SK-N-SH treated with all-trans-retinoic acid at 6 μM for 48 hours (cell line): ENCODE data around the gene TRIP11.

Source experiments
- ATAC-seq: fragments of 200-7000 bp; cut with Tn5 transposase; 3 replicates; pipeline ENCODE4 v1.9.1; 2020; ENCODE audit warnings: mild to moderate bottlenecking, moderate library complexity
- ARNTL ChIP-seq: fragments of 450-650 bp; formaldehyde crosslinking; IDR thresholded peaks from 2 replicates; pipeline ENCODE4 v1.5.0; 2020; ENCODE audit warnings: low read depth, mild to moderate bottlenecking, moderate library complexity, borderline replicate concordance
- BACH2 ChIP-seq: fragments of 250-450 bp; sonication (Bioruptor Pico); IDR thresholded peaks from 2 replicates; pipeline ENCODE4 v1.9.0; 2021; ENCODE audit warnings: mild to moderate bottlenecking, borderline replicate concordance
- CSDC2 ChIP-seq: fragments of 250-450 bp; sonication (Bioruptor Pico); IDR thresholded peaks from 2 replicates; pipeline ENCODE4 v1.5.0; 2020; ENCODE audit warnings: mild to moderate bottlenecking, moderate library complexity
- ESRRG ChIP-seq: fragments of 250-450 bp; sonication (Bioruptor Pico); IDR thresholded peaks from 2 replicates; pipeline ENCODE4 v1.6.1; 2021; ENCODE audit warnings: mild to moderate bottlenecking
- GLIS3 ChIP-seq: fragments of 250-450 bp; sonication (Bioruptor Pico); IDR thresholded peaks from 2 replicates; pipeline ENCODE4 v1.5.0; 2020; ENCODE audit warnings: mild to moderate bottlenecking, moderate library complexity
- ISL1 ChIP-seq: fragments of 250-450 bp; sonication (Bioruptor Pico); IDR thresholded peaks from 2 replicates; pipeline ENCODE4 v2.1.2; 2022; ENCODE audit warnings: mild to moderate bottlenecking, moderate library complexity
- POU6F1 ChIP-seq: fragments of 250-450 bp; sonication (Bioruptor Pico); IDR thresholded peaks from 2 replicates; pipeline ENCODE4 v1.8.0; 2021; ENCODE audit warnings: low read depth, mild to moderate bottlenecking, moderate library complexity, borderline replicate concordance
- RARB ChIP-seq: fragments of 250-450 bp; sonication (Bioruptor Pico); IDR thresholded peaks from 2 replicates; pipeline ENCODE4 v1.8.0; 2021; ENCODE audit warnings: mild to moderate bottlenecking, moderate library complexity
- TCF4 ChIP-seq: fragments of 250-450 bp; sonication (Bioruptor Pico); IDR thresholded peaks from 2 replicates; pipeline ENCODE4 v1.8.0; 2021; ENCODE audit warnings: mild to moderate bottlenecking, moderate library complexity, borderline replicate concordance
- TOX ChIP-seq: fragments of 250-450 bp; sonication (Bioruptor Pico); IDR thresholded peaks from 2 replicates; pipeline ENCODE4 v1.8.0; 2021; ENCODE audit warnings: mild to moderate bottlenecking, moderate library complexity, borderline replicate concordance
- TSHZ2 ChIP-seq: fragments of 250-450 bp; sonication (Bioruptor Pico); IDR thresholded peaks from 2 replicates; pipeline ENCODE4 v1.5.0; 2020; ENCODE audit warnings: mild to moderate bottlenecking, moderate library complexity
- ZFP3 ChIP-seq: fragments of 250-450 bp; sonication (Bioruptor Pico); IDR thresholded peaks from 2 replicates; pipeline ENCODE4 v1.5.0; 2020; ENCODE audit warnings: mild to moderate bottlenecking, moderate library complexity
- ZFP30 ChIP-seq: fragments of 450-650 bp; formaldehyde crosslinking; IDR thresholded peaks from 2 replicates; pipeline ENCODE4 v1.5.0; 2022; ENCODE audit warnings: mild to moderate bottlenecking, moderate library complexity
- ZNF565 ChIP-seq: fragments of 450-650 bp; formaldehyde crosslinking; conservative IDR thresholded peaks from 2 replicates; pipeline ENCODE4 v1.5.0; 2020; ENCODE audit warnings: low read depth, mild to moderate bottlenecking, moderate library complexity
- ZNF70 ChIP-seq: fragments of 450-650 bp; formaldehyde crosslinking; IDR thresholded peaks from 2 replicates; pipeline ENCODE4 v1.5.0; 2020; ENCODE audit warnings: mild to moderate bottlenecking, moderate library complexity
- ZNF8 ChIP-seq: fragments of 450-650 bp; formaldehyde crosslinking; IDR thresholded peaks from 2 replicates; pipeline ENCODE4 v1.5.0; 2020; ENCODE audit warnings: mild to moderate bottlenecking, moderate library complexity
- TF ChIP-seq, protein P1 (sequence below): fragments of 250-450 bp; sonication (Bioruptor Pico); IDR thresholded peaks from 2 replicates; pipeline ENCODE4 v1.5.1; 2020; ENCODE audit warnings: low read depth, mild to moderate bottlenecking, moderate library complexity
- TF ChIP-seq, protein P2 (sequence below): fragments of 250-450 bp; sonication (Bioruptor Pico); IDR thresholded peaks from 2 replicates; pipeline ENCODE4 v1.5.1; 2021; ENCODE audit warnings: mild to moderate bottlenecking, moderate library complexity
- TF ChIP-seq, protein P3 (sequence below): fragments of 250-450 bp; sonication (Bioruptor Pico); IDR thresholded peaks from 2 replicates; pipeline ENCODE4 v1.8.0; 2020; ENCODE audit warnings: mild to moderate bottlenecking, moderate library complexity, borderline replicate concordance

The TRIP11 gene

GRCh38 chr14:91963465-91963864 lies 76.4 kb downstream of the TRIP11 start:
- TF ChIP-seq CSDC2 (CRISPR knock-in tag) (no peak), TCF4 (CRISPR knock-in tag) (no peak), ZFP30 (CRISPR knock-in tag) (no peak), ARNTL (CRISPR knock-in tag) (no peak), ZFP3 (CRISPR knock-in tag) (no peak), POU6F1 (CRISPR knock-in tag) (no peak), ESRRG (CRISPR knock-in tag) (no peak), ZNF565 (no peak), TOX (CRISPR knock-in tag) (no peak), ISL1 (no peak), BACH2 (CRISPR knock-in tag) (no peak), ZNF8 (CRISPR knock-in tag) (no peak), RARB (no peak), TSHZ2 (CRISPR knock-in tag) (no peak), GLIS3 (CRISPR knock-in tag) (no peak)
- TF ChIP-seq, protein P1, sequence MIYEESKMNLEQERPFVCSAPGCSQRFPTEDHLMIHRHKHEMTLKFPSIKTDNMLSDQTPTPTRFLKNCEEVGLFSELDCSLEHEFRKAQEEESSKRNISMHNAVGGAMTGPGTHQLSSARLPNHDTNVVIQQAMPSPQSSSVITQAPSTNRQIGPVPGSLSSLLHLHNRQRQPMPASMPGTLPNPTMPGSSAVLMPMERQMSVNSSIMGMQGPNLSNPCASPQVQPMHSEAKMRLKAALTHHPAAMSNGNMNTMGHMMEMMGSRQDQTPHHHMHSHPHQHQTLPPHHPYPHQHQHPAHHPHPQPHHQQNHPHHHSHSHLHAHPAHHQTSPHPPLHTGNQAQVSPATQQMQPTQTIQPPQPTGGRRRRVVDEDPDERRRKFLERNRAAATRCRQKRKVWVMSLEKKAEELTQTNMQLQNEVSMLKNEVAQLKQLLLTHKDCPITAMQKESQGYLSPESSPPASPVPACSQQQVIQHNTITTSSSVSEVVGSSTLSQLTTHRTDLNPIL (CRISPR knock-in tag) = no peak
- TF ChIP-seq, protein P2, sequence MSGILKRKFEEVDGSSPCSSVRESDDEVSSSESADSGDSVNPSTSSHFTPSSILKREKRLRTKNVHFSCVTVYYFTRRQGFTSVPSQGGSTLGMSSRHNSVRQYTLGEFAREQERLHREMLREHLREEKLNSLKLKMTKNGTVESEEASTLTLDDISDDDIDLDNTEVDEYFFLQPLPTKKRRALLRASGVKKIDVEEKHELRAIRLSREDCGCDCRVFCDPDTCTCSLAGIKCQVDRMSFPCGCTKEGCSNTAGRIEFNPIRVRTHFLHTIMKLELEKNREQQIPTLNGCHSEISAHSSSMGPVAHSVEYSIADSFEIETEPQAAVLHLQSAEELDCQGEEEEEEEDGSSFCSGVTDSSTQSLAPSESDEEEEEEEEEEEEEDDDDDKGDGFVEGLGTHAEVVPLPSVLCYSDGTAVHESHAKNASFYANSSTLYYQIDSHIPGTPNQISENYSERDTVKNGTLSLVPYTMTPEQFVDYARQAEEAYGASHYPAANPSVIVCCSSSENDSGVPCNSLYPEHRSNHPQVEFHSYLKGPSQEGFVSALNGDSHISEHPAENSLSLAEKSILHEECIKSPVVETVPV = no peak
- TF ChIP-seq, protein P3, sequence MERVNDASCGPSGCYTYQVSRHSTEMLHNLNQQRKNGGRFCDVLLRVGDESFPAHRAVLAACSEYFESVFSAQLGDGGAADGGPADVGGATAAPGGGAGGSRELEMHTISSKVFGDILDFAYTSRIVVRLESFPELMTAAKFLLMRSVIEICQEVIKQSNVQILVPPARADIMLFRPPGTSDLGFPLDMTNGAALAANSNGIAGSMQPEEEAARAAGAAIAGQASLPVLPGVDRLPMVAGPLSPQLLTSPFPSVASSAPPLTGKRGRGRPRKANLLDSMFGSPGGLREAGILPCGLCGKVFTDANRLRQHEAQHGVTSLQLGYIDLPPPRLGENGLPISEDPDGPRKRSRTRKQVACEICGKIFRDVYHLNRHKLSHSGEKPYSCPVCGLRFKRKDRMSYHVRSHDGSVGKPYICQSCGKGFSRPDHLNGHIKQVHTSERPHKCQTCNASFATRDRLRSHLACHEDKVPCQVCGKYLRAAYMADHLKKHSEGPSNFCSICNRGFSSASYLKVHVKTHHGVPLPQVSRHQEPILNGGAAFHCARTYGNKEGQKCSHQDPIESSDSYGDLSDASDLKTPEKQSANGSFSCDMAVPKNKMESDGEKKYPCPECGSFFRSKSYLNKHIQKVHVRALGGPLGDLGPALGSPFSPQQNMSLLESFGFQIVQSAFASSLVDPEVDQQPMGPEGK (CRISPR knock-in tag) = no peak
- ATAC-seq = no peak

DNA sequence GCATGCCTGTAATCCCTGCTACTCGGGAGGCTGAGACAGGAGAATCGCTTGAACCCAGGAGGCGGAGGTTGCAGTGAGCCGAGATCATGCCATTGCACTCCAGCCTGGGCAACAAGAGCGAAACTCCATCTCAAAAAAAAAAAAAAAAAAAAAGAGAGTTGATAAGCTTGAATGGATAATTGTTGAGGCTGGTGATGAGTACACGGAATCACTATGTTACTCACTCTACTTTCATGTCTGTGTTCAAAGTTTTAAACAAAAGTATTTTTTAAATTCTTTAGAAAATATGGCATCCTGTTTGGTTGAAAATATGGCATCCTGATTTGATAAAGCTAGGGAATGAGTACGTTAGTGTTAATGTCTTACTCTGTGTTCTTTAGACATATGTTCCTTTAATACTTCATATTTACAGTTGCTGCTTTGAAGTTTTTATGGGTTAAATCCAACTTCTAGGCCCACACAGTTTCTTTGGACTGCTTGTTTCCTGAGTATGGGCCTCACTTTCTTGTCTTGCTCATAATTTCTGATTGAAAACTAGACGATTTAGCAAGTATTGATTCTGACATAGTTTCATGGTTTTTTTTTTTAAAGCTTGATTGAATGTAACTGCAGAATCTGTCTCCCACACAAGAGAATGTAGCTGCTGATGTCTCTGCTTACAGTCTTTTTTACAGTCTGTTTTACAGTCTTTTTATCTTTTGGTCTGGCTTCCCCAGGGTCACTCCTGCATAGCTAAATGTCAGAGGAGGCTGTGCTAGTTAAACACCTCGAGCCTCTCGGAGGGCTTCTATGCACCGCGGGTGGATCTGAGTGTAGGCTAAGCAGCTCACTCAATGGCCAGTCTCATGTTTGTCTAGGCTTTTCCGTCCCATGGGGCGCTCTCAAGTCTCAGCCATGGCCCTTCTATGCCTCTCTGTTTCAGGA lies 78.3 kb downstream of the TRIP11 start:
- ATAC-seq = peak; percentile 28; the same call in 2 of the 3 replicates
- no peak for TF ChIP-seq ZNF70
- TF ChIP-seq, protein P3 (CRISPR knock-in tag) = no peak
- no peak for TF ChIP-seq ZFP30 (CRISPR knock-in tag)
- TF ChIP-seq, protein P1 (CRISPR knock-in tag) = no peak
- no peak for TF ChIP-seq ZNF8 (CRISPR knock-in tag)
